ENCODE results near the gene DNM1.
"Not testable (repeated sequence)": the region's sequence is repeated elsewhere in the genome, so short reads cannot be mapped to it uniquely, and the experiment has no call there.

DNM1 gene

DNA sequence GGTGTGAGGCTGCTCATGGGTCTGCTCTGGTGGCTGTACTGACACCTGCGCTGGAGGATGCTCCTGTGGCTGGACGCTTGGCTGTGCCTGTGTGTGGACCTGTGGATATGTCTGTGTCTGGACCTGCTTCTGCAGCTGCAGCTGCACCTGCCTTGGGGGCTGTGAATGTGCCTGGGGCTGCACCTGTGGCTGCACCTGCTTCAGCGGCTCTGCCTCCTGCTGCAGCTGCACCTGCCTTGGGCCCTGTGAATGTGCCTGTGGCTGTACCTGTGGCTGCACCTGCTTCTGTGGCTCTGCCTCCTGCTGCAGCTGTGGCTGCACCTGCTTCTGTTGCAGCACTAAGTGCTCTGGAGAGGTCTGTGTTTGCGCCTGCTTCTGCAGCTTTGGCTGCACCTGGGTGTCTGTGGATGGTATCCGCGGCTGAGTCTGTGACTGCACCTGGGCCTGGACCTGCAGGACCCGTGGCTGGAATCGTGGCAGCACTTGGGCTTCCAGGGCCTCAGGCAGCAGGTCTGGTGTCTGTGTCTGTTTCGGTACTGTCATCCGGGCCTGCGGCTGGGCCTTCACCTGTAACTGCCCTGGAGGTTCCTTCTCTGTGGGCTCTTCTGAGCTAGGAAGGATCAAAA is 24.3 kb upstream of the DNM1 start:
- DNase-seq (ENCODE audit: low read depth), result no peak

- no peak for DNase-seq (ENCODE audit: low read depth)
Observed at GRCh38 chr9:128180001-128180400, 23.2 kb upstream of the DNM1 start.

GRCh38 chr9:128180447-128180846 is 22.7 kb upstream of the DNM1 start:
- DNase-seq (ENCODE audit: low read depth), result no peak

GRCh38 chr9:128181480-128181879 is 21.7 kb upstream of the DNM1 start:
- DNase-seq (ENCODE audit: low read depth), result not testable (repeated sequence)

DNA sequence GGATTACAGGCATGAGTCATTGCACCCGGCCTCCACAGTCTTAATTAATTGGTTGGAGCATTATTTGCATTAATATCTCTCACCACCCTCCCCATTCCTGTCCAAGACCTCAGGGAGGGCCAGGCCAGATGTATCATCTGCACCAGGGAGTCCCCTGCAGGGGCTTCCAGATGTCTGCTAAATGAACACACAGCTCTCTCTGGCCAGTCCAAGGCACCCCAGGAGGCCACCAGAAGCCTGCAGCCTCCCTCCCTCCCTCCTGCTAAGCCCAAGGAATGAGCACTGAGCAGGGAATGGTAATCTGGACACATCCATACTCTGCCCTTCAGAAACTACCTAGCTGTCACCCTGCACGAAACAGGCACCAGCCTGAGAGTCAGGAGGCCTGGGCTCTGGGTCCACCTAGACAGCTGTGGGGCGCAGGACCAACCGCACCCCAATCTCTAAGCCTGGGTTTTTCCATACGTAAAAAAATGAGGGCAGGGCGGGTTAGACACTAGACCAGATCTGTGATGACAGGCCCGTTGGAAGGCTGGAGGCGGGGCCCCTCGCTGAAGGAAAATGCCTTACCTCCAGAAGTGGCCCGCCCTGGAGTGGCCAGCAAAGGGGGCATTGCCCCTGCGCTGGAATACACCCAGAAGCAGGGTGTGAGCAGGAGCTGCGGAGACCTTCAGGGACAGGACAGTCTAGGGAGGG is 20.1 kb upstream of the DNM1 start:
- DNase-seq (ENCODE audit: low read depth), result no peak

DNA sequence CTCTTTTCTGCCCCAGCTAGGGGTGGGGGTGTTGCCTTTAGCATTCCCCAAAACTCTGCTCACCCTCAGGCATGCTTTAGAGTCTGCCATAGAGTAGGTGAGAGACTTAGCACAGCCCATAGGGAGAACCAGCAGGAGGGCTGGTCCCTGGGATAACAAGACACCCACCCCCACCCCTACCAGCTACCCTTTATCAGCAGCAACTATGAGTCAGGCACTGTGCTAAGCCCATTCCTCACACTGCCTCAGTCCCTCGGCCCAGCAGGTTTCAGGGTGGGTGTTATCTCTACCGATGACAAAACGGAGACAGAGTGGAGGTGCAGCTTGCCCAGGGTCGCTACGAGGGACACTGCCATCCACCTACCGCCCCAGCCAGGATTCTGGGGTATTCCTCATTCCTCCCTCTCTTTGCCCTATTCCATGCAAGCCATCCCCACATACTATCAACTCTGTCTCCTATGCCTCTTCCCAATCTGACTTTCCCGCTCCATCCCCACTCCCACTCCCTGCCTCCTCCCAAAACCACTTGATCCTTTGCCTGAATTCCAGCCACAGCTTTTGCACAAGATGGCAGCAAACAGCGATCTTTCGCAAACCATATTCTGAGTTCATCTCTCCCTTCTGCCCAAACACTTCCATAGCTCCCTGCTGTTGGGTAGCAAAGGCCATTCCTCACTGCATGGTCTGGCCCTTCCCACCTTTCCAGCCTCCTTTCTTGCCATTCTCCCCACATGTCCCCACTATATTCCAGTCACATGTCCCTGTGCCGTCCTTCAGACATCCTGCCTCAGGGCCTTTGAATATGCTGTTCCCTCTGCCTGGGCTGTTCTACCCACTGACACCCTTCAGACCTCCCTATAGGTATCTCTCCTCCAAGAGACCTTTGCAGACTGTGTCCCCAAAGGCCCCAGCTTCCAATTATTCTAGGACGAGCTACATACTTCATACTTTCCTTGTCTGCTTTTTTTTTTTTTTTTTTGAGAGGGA is 16.9 kb upstream of the DNM1 start:
- no peak for DNase-seq (ENCODE audit: low read depth)

- no peak for DNase-seq (ENCODE audit: low read depth)
Observed at GRCh38 chr9:128187361-128187760, 15.8 kb upstream of the DNM1 start.

DNA sequence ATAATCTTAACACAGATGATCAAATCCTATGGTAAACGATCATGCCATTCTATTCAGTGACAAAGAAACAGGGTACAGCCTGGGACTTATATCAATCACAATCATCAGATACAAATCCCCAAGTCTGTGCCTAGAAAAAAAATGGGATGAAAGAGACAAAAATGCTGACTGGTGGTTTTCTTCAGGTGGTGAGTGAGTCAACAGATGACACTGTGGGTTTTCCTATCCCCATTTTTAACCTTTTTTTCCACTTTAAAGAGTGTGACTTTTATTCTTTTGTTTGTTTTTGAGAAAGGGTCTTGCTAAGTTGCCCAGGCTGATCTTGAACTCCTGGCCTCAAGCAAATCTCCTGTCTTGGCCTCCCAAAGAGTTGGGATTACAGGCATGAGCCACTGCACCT is 15.0 kb upstream of the DNM1 start:
- DNase-seq (ENCODE audit: low read depth), result no peak

GRCh38 chr9:128190013-128190412 is 13.2 kb upstream of the DNM1 start:
- DNase-seq (ENCODE audit: low read depth), result no peak

GRCh38 chr9:128190516-128191405 is 12.4 kb upstream of the DNM1 start:
- DNase-seq (ENCODE audit: low read depth), result no peak

DNA sequence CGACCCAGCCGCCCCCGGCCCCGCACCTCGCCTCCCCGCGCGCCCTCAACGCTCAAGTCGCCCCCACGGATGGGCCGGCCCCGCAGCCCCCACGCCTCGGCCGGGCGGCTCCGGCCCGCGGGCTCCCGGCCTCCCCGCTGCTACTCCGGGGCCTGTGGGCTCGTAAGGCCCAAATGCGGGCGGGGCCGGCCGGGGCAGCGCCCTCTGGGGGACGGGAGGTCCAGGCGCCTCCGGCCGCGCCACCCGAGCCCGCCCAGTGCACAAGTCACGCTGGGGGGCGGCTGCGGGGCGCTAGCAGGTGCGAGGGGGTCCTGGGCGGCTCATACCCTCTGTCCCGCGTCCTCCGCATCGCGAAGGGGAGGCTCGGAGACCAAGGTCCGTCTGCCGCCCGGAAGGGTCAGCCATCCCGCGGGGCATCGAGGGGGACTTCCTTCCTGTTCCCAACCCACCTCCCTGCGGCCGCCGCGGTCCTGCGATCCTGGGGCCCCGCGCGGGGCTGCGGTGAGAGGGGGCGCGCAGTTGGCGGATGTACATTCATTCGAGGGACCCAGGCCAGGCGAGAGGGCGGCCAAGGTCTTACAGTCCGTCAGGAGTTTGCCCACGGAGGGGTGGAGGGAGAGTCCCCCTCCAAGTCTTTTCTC is 11.7 kb upstream of the DNM1 start, which contains the start of gene CIZ1:
TSS of gene CIZ1 (minus strand) at position 167 of the 641 bp plus-strand sequence. CDS start 715 bp downstream, outside the sequence.
- peak; percentile 45 for DNase-seq (ENCODE audit: low read depth)

DNA sequence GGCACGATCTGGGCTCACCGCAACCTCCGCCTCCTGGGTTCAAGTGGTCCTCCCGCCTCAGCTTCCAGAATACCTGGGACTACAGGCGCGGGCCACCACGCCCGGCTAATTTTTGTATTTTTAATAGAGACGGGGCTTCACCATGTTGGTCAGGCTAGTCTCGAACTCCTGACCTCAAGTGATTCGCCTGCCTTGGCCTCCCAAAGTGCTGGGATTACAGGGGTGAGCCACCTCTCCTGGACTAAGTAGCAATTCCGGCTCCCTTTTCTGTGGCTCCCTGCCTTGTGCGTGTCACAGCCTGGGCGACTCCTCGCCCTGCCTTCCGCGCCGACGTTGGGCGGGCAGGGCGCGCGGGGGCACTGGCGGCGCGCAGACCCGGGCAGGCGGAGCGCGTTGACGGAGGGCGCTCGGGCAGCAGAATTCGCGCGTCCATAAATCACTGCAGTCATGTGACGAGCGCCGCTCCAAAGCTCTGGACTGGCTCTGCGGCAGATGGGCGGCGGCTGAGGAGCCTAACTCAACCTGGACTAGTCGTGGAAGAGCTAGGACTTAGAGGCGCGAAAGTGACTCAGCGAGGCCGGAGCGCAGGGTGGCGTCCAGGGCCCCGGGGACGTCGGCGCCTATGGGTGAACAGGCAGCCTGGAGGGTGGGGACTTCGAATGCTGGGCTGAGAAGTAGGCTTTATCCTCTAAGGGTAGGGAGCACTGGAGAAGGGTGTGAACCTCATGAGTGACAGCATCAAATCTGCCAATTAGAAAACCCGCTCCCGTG is 10.4 kb upstream of the DNM1 start:
- DNase-seq (ENCODE audit: low read depth), result peak; percentile 88

DNA sequence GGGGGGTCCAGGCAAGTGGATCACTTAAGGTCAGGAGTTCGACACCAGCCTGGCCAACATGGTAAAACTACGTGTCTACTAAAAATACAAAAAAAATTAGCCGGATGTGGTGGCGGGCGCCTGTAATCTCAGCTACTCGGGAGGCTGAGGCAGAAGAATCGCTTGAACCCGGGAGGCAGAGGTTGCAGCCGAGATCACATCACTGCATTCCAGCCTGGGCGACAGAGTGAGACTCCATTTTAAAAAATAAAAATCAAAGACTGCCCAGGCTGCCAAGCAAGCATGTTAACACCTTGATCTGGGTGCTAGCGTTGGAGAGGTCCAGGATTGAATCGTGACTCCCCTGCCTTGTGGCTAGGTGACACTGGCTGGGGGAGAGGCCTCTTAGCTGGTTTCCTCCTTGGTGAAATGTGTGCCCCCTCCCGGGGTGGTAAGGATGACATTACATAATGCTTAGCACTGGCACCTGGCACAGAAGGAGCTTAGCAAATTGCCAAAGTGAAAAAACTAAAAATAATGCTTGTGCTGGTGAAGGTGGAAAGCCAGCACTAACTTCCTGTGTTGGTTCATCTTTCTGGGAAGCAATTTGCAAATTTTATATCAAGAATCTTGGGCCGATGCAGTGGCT is 9.6 kb upstream of the DNM1 start:
- no peak for DNase-seq (ENCODE audit: low read depth)

DNA sequence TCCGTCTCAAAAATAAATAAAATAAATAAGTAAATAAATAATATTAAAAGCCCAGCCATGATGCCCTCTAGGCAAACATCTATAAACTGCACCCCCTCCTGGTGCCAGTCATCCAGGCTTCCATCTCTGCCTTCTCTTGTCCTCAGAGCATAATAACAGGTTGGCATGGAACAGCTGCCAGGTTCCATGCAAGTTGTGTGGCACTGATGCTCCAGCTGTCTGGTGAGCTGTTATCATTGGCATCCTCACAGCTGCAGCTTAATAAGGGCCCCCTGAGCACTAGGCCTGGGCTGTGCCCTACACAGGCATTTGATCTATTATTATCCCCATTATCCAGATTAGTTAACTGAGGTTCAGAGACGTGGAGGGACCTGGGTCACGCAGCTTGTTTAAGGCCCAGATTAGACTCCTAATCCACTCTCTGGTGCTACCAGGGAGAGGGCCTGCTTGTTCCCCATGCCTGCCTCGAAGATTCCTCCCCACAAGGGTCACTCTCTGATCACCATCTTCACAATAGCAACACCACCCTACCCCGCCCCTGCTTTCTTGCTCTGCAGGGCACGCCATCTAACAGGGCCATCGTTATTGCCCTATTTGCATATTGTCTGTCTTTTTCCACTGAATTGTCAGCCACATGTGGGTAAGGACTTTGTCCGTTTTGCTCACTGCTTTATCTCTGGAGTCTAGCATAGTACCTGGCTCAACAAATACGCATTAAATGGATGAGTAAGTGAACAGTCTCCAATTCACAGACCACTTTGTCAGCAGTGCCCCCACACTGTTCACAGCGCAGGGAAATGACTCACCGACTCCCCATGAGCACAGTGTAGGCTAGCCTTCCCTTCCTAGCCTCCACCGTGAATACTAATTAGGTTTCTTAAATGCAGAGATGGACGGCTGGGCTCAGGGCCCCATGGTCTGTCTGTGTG is 1.5 kb upstream of the DNM1 start:
- no peak for DNase-seq (ENCODE audit: low read depth)

GRCh38 chr9:128202648-128203023 is 543 bp upstream of the DNM1 start:
- DNase-seq (ENCODE audit: low read depth), result no peak

GRCh38 chr9:128203707-128204551 is 750 bp downstream of the DNM1 start:
- no peak for DNase-seq (ENCODE audit: low read depth)

GRCh38 chr9:128204858-128205257 is 1.7 kb downstream of the DNM1 start:
- no peak for DNase-seq (ENCODE audit: low read depth)
